AG09319 (cell line): ENCODE results near the gene ZNF611.

Experiments
- DNase-seq: peaks from one replicate; pipeline ENCODE4 v3.0.0-alpha.2; 2010; ENCODE audit warnings: low read depth; ENCODE audit errors: extremely low read depth
- CTCF ChIP-seq: IDR thresholded peaks from 2 replicates; pipeline ENCODE4 v1.5.1; 2011; ENCODE audit warnings: low read depth, mild to moderate bottlenecking, inconsistent platforms, low read length, moderate library complexity

Gene ZNF611

GRCh38 chr19:52664461-52664860 lies 70.4 kb downstream of the ZNF611 start:
- DNase-seq = no peak
- no peak for TF ChIP-seq CTCF

DNA sequence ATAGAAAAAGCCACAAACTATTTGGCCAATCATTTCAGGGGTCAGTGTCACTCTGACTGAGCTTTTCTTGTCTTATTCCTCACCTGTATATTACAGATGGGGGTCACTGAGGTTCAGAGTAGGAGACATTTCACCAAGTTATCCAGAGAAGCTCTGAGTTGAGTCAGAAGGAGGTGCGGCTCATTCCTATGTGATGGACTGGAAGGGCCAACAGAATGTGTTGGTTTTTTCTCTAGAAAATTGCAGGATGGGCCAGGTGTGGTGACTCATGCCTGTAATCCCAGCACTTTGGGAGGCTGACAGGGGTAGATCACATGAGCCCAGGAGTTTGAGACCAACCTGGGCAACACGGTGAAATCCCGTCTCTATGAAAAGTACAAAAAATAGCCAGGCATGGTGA lies 72.2 kb downstream of the ZNF611 start:
- DNase-seq = no peak
- TF ChIP-seq CTCF = no peak

DNA sequence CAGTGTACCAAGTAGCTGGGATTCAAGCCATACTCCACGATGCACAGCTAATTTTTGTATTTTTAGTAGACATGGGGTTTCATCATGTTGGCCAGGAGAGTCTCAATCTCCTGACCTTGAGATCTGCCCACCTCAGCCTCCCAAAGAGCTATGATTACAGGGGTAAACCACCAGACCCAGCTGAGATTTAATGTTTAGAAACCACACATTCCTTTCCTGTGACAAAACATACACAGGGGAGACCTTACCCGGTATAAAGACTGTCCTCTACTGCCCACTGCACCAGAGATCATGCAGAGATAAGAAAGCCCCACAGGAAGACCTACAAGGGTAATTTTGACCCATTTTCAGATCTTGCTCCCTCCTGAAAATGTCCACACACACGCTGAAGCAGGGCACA lies 73.9 kb downstream of the ZNF611 start:
- no peak for DNase-seq

GRCh38 chr19:52659013-52659412 lies 75.8 kb downstream of the ZNF611 start:
- DNase-seq = no peak
- TF ChIP-seq CTCF = no peak

More for the DNA sequence above, 73.9 kb downstream of the ZNF611 start:
- TF ChIP-seq CTCF = no peak

DNA sequence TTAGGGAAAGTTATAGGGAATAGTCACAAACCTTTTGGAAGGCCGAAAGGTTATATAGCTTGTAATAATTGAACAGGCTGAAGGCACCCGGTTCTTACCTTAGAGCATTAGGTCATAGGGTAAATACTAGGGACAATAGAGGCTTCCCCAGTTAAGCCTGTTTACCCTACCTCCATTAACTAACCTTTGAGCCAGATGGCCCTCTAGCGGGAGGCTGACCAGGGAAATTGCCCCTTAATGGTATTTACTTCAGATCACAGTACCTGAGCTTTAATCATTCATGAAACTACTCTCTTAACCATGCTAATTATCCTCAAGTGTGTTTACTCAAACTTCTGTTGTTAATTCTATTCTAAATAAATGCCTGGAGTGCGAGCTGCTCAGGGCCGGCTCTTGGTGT lies 76.2 kb downstream of the ZNF611 start:
- no peak for DNase-seq
- no peak for TF ChIP-seq CTCF

- no peak for DNase-seq
- TF ChIP-seq CTCF = no peak
These were observed 81.7 kb downstream of the ZNF611 start for GRCh38 chr19:52653161-52653560.
